Left cardiac atrium (tissue), 4 donors: ENCODE results near the gene KCTD19. TPM values are rescaled to one million over a fixed set of nuclear protein-coding genes. Genes with fewer than 3 reads are reported as not detected.

ENCODE experiments used
- ATAC-seq, 2 donors: fragments of 200-7000 bp; cut with Tn5 transposase; one replicate each; pipeline ENCODE4 v1.9.1; 2020; ENCODE audit warnings: mild to moderate bottlenecking in 2 of 2, moderate library complexity in 2 of 2
- DNase-seq: peaks from one replicate; pipeline ENCODE4 v3.0.0-alpha.2; 2020
- intact Hi-C, 2 donors: fragments of 100-400 bp; cut with DNase I; formaldehyde crosslinking; loops; one replicate each; pipeline versions ENCODE4 v1.14.1 to v1.15.1; 2022 to 2023
- total RNA-seq, 2 donors: library from RNA; stranded (reverse); fragmentation: NEBNext Ultra II Directional; extraction: Animal tissue kit (Norgen Biotek cat#: 25700); gene quantifications; one replicate each; pipeline ENCODE4 v1.2.1, GENCODE V29; 2021
- donor health status: DM: no; HTN: yes; CAD: no.
- donor health status: DM: no; HTN: yes; CAD: no; lungs with severe emphysema.
- donor health status: DM: yes; HTN: yes; CAD: no.
- donor health status: Dilated cardiomyopathy.

The KCTD19 gene
- total RNA-seq, 2 donors from 2014 or later, result 0.16 TPM; not detected in 1

DNA sequence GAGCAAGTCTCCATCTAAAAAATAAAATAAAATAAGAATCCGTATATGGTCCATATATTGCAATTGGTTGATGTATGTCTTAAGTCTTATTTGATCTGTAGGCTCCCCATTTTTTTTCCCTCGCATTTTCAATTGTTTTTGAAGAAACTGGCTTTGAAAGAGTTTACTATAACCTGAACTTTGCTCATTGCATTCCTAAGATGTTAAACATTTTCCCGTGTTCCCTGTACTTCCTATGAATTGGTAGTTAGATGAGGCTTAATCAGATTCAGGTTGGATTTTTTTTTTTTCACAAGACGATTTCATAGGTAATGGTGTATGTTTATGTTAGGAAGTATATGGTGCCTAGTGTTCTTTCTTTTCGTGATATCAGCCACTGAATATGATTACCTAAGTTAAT, 3.4 kb upstream of the KCTD19 start:
- DNase-seq (no peak), ATAC-seq (no peak)
- intact Hi-C loops, result no loop called here

DNA sequence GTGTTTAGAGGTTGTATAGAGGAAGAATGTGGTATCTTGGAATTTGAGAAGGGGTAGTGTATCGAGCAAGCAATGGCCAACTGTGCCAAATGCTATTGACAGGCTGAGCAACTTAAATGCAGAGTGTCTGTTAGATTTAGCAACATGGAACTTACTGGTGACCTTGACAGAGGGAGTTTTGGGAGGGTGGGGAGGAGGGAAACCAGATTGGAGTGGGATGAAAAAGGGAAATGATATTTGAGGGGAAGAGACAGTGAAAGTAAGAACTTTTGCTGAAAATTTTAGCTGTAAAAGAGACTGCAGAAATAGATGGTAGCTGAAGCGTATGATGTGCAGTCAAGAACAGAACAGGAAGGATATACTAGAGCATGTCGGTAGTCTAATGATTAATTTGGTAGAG, 1.2 kb upstream of the KCTD19 start:
- no peak for ATAC-seq
- intact Hi-C loops, result no loop called here
- DNase-seq, result no peak

DNA sequence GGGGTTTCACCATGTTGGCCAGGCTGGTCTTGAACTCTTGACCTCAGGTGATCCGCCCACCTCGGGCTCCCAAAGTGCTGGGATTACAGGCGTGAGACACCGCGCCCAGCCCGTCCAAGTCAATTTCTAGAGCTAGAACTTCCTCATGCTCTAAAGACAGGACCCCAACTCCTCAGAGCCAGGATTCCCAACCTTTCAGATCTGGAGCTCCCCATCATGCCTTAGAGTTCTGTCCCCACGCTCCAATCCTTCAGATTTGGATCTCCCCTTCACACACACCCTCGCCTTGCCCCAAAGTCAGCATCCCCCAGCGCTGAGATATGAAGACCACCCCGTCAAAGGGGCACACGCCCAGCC, 448 bp downstream of the KCTD19 start:
- intact Hi-C loops, result no loop called here
- ATAC-seq (no peak), DNase-seq (no peak)

DNA sequence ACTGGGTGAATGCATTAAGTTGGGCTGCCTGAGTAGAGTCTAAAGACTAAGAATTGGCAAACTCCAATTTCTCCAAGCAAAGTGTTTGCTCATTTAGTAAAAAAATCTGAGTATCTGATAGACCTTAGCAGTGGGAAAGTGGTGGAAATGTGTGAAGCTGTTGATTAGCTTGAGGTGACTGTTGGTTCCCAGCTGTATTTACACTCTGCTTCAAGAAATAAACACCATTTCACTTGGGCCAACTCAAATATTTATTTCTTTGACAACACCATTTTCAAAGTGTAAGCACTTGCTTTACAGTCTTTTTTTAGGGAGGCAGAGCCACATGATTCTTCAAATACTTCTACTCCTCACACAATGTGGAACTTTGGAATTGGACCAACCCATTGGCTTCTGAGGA, 8.7 kb downstream of the KCTD19 start:
- ATAC-seq (no peak), DNase-seq (no peak)
- intact Hi-C loops, result no loop called here

DNA sequence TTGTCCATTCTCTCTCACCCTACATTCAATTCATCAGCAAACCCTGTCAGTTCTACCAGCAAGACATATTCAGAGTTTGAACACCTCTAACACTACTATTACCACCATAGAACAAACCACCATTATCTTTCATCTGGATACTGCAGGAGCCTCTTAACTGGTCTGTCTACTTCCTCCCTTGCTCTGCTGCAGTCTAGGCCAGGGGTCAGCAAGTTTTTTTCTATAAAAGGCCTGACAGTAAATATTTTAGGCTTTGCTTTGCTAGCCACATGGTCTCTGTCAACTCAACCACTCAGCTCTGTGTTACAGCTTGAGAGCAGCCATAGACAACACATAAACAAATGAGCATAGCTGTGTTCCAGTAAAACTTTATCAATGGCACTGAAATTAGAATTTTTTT, 13.8 kb downstream of the KCTD19 start:
- DNase-seq, result no peak
- intact Hi-C loops, result no loop called here
- ATAC-seq, result no peak

DNA sequence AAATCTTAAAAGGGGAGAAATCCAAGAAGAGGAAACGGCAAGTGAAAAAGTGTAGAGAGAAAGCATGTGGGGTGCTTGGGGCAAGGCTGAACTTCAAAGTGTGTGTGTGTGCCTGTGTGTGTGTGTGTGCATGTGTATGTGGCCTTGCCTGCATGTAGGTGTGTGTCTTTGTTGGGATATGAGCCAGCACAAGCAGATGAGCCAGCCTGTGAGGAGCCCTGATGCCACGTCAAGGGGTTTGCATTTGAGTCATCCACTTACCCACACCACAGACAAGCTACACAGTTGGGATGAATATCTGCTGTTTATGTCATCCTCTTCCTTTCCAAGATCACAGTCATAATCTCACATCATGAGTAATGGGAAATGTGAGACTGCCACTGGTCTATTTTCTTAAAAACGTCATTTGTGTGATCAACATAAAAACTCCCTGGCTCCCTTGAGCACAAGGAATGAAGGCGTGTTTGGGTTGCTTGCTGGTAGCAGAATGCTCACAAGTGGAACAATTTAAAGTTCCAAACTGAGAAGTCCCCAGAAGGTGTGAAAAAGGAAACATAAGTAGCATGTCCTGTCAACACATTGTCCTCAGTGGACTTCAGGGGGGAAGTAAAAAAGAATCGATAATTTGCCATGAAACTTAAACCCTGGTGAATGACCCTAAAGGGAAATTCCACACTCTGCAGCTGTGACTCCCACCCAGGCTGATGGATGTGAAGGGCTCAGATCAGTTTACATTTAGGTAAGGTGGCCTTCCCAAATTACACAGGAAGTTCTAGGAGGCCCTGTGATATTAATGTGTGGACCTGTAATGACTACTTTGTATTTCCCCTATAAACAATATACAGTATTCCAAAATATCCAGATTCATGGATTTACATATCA, 14.7 kb downstream of the KCTD19 start:
- peak; percentile 30 to 97 for ATAC-seq
- intact Hi-C loops, result no loop called here
- peak; percentile 70 for DNase-seq

DNA sequence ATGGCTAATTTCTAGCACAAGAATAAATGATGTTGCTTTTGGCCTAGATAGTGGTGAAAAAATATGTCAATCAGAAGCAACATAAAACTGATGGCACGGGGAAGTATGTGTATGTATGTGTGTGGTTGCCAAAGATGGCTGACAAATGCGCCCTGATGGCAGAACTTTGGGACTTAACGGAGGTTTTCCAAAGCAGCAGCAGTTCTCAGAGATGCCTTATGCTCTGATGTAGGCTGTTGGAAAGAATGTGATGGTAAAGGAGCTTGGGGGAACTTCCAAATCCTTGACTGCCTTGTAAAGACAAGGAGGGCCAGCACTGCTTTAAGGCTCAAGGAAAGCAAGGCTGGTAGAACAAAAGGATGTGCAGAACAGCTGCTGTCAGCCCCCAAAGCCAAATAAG, 16.0 kb downstream of the KCTD19 start:
- ATAC-seq (no peak), DNase-seq (no peak)
- intact Hi-C loops, result no loop called here

DNA sequence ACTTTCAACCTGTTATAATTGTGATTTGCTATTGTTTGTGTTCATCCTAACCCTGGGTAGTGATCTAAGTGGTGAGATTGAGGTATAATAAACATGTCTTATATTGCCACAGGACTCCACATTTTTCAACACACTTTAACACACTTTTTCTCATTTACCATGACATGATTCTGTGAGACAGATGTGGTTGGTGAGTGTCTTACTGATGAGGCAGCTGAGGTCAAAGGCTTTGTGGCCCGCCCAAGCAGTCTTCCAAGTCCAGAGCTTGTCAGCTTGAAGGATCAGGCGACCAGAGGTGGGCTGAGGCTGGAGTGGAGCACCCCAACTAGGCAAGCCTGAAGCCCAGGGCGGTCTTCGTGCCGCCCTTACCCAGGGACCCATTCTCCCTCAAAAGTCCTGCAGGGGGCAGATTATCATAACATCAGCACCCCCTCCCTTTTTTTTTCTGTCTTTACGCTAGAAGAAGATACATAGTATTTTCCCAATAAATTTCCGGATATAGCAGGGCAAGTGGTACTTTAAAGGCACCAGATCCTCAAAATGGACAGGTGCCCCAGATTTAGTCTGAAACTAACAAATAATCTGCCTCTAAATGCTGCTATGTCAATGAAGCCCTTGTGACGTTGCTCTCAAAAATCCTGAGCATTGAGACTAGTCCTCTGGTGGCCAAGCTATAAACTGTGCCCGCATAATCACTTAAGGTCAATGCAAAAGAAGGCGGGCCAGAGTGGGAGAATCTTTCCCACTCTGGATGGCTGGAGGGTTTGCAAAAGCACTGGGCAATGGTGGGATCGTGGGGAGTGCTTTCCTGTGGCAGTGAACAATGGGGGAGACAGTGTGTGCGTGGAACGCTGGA, 21.1 kb downstream of the KCTD19 start:
- intact Hi-C loops, result no loop called here
- no peak for ATAC-seq
- no peak for DNase-seq

DNA sequence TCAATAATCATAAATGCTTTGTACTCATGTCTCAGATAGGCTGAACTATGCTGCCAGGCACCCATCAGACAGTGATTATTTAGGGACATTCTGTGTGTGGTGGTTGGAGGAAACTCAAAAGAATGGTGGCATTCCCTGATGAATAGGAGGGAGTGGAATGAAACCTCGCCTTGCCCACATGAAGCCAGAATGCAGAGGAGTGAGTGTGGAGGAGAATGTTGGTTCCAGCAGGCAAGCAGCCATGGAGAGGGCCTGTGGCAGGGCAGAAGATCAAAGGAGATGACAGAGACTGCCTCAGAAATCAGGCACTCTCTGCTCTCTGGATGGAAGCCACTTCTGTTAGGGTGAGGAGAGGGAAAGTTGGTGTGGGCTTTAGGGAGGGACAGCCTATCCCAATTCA, 22.5 kb downstream of the KCTD19 start:
- ATAC-seq, result peak in 1 of 2 donors; percentile 21
- no peak for DNase-seq
- intact Hi-C loops, result no loop called here

DNA sequence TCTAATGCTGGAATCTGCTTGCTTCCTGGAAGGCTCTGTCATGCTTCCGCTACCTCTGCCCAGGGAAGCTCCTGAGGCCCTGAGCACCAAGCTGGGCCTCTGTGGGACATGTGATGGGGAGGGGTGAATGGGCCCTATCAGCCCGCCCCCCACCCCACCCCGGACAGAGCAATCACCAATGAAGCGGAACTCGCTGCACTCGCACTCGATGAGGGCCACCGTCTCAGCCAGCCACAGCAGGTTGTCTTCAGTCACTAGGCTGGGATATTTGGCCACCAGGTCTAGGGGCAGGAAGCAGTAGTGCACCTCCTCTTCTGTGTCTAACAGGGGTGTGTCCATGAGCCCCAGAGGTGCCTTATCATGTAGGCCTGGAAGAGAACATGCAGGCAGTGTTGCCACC, 23.6 kb downstream of the KCTD19 start:
- ATAC-seq (no peak), DNase-seq (no peak)
- intact Hi-C loops, result no loop called here

DNA sequence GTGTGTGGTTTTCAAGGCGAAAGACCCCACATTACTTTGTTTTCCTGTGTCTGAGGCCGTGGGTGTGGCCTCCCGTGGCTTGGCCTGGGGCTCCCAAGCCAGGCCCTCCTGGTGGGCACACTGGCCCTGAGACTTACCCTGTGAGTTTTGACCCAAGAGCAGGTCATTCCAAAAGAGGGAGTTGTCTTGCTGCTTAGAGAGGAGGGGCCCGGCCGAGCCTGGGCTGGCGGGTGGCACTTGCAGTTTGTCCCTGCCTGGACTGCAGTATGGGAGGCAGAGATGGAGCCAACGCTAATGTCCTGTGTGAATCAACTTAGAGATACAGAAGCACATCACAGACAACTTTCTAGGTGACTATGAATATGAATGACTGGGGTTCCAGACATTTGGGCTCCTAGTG, 24.5 kb downstream of the KCTD19 start:
- intact Hi-C loops, result no loop called here
- DNase-seq (no peak), ATAC-seq (peak in 1 of 2 donors; percentile 7)

DNA sequence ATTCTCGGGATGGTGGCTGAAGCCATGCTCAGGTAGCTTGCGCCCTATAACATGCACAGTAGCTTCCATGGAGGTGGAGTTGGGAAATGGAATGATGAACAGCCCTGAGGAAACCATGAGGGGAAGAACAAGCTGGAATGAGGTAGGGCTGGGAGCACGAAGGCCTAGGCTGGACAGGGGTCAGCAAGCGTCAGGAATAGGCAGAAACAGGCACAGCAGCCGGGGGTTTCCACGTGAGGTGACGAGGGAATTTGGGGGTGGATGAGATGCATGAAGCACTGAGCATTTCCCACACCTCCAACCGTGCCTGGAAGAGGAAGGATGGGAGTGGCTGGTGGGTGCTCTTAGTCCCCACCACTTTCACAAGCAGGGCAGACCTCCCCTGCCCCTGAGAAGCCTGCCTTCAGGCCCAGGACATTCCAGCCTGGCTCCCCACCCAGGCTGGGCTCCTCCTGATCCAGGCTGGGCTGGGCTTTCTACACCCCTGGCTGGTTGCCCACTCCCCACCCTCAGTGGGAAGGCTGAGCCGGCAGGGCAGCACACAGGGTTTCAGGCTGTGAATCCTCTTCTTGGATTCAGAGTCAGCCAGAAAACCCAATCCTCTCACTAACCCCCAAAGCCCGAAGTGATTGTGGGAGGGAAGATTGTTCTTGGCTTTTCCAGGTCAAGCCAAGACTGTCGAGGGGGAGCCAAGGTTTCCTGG, 25.3 kb downstream of the KCTD19 start:
- DNase-seq (peak; percentile 87), ATAC-seq (peak; percentile 79 to 92)
- intact Hi-C loops, result no loop called here

DNA sequence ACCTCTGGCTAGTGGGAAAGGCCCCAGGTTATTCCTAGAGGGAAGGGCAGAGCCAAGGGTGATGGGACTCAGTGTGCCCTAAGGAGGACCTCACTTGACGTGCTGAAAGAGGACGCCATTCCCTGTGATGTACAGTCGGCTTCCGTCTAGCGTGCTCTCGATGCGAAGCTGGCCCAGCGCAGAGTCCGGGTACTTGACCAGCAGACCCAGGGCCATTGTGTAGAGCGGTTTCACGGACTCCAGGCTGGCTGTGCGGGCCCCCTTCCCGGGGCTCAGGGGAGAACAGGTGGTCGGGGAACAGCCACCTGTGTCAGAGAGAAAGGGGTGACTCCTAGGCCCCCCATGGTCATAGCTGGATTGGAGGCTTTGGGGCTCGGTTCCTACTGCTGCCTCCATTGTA, 27.3 kb downstream of the KCTD19 start:
- intact Hi-C loops, result no loop called here
- DNase-seq (no peak), ATAC-seq (no peak)

DNA sequence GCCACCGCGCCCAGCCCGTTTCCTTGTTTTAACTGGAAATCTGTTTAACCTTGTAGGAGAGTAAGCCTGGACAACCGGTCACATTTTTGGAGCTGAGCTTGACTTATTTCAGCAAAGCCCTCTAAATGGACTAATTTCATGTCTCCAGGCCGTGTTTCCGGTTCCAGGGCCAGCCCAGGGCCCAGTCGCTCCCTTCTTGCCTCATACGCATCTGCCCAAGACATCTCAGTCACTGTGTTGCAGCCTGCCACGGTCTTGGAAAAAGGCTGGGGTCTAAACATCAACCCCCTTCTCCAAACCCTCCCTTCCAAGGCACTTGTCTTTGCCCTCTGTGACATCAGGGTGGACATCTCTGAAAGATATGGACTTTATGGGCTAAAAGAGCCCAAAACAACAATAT, 28.3 kb downstream of the KCTD19 start:
- intact Hi-C loops, result no loop called here
- ATAC-seq (no peak), DNase-seq (no peak)

DNA sequence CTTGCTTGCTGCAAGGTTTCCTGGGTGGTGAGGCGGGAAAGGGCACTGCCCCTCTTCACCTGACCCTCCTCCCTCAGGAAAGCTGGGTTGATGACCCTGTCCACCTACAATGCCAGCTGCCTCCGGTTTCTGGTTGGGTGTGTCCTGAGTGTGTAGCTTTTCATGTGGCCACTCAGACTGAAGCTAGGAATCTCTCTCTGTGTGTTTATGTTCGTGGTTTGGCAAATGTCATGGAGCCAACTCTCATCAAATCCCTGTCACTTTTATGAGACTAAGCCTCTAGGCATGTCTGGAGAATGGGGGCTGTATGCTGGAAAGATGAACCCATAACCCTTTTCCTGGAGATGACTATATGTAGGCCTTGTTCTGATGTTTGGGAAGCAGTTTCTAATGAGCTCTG, 30.1 kb downstream of the KCTD19 start:
- DNase-seq (no peak), ATAC-seq (no peak)
- intact Hi-C loops, result no loop called here

DNA sequence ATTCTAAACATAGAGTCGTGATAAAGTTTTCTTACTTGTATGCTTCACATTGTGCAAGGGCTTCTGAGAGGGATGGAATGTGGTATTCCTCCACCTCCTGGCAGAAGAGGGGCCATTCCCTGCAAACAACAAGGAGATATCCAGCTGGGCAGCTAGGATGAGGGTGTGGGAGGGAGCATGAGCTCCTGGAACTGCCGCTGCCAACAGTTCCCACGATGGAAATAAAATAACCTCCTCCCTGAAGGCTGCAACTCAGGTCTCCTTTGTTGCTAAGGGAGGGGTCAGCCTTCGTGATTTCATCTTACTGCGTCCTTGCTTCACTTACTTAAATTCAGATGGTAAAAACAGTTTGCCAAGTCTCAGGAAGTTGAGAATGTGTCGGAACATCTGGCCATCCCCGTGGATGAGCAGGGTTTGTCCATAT, 31.6 kb downstream of the KCTD19 start:
- peak in 1 of 2 donors; percentile 72 for ATAC-seq
- DNase-seq, result no peak
- intact Hi-C loops, result no loop called here

DNA sequence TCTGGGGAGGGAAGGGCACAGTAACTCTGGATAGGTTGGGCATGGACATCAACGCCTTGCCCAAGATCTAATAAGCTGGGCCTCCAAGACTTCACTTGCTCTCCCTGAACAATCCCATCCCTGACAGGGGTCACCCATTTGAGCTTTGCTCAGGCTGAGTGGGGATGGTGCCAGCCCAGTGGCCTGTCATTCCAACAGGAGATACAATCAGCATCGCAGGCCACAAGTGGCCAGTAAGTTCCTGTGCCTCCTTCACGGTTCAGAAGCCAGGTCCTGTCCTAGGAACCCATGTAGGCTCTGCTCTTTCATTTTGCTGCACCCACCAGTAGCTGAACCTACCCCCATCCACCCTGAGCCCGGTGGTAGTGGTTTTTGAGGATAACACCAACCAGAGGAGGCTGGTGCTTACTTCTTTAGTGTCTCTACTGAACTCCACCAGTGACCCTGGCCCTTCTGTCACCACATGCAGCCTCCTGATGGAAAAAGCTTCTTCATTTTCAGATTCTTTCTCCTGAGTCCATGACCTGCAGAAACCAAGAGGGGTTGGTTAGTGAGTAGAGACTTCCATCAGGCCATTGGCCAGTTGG, 32.3 kb downstream of the KCTD19 start:
- ATAC-seq (no peak), DNase-seq (no peak)
- intact Hi-C loops, result no loop called here

DNA sequence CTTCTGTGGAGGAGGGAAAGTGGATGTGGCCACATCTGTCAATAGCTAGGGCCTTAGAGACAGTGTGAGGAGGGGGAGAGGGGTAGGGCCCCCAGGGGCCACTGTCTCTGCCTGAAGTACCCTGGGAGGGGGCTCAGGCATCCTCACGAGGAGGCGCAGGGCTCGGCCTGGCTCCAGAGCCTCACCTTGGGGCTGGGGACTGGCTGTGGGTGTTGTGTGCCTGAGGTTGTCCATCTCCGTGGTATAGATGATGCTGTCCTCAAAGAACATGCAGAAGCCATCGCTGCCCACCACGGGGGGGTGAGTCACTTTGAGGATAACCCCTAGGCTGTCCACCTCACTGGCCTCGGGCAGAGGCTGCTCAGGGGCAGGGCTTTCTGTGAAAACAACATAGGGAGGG, 35.1 kb downstream of the KCTD19 start:
- intact Hi-C loops, result no loop called here
- ATAC-seq, result no peak
- no peak for DNase-seq

DNA sequence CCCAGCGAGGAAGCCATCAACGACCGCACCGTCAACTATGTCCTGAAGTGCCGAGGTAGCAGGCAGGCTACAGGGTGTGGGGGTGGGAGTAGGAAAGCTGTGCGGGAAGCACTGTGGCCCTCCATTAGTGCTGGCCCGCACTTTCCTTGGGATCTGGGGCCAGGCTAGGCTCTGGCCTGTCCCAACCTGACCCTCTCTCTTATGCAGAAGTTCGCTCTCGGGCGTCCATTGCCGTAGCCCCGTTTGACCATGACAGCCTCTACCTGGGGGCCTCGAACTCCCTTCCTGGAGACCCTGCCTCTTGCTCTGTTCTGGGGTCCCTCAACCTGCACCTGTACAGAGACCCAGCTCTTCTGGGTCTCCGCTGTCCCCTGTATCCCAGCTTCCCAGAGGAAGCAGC, 38.6 kb downstream of the KCTD19 start:
- intact Hi-C loops, result no loop called here
- ATAC-seq (no peak), DNase-seq (no peak)
